IPS DF 4.7 (cell line): Measurements from ENCODE around the gene ANKMY1.

ENCODE experiments used
- DNase-seq: peaks from one replicate; pipeline ENCODE4 v3.0.0-alpha.2; 2013; ENCODE audit warnings: low spot score; ENCODE audit errors: extremely low read depth

Gene ANKMY1

GRCh38 chr2:240437551-240437860, 120.3 kb downstream of the ANKMY1 start:
- no peak for DNase-seq

GRCh38 chr2:240436683-240437550, 120.9 kb downstream of the ANKMY1 start:
- DNase-seq, result no peak

GRCh38 chr2:240435948-240436682, 121.7 kb downstream of the ANKMY1 start:
- DNase-seq, result no peak

- DNase-seq, result no peak
These were observed 122.3 kb downstream of the ANKMY1 start, which contains the start of gene GPC1 for GRCh38 chr2:240435457-240435947. Gene GPC1, plus strand, starts transcription at chr2:240435663. Its CDS starts 256 bp downstream, at chr2:240435919.

GRCh38 chr2:240434728-240435456, 122.9 kb downstream of the ANKMY1 start:
- no peak for DNase-seq

GRCh38 chr2:240433973-240434727, 123.6 kb downstream of the ANKMY1 start:
- no peak for DNase-seq

GRCh38 chr2:240432820-240433801, 124.7 kb downstream of the ANKMY1 start:
- no peak for DNase-seq

- no peak for DNase-seq
These were observed 125.4 kb downstream of the ANKMY1 start for GRCh38 chr2:240432430-240432819.

- no peak for DNase-seq
These were observed 125.9 kb downstream of the ANKMY1 start for GRCh38 chr2:240431661-240432424.

- no peak for DNase-seq
These were observed 126.5 kb downstream of the ANKMY1 start for GRCh38 chr2:240431271-240431660.

- no peak for DNase-seq
These were observed 127.2 kb downstream of the ANKMY1 start for GRCh38 chr2:240430595-240430994.

GRCh38 chr2:240429872-240430491, 127.8 kb downstream of the ANKMY1 start:
- DNase-seq, result no peak
